ENCODE data around the gene INPP5D.

DNA sequence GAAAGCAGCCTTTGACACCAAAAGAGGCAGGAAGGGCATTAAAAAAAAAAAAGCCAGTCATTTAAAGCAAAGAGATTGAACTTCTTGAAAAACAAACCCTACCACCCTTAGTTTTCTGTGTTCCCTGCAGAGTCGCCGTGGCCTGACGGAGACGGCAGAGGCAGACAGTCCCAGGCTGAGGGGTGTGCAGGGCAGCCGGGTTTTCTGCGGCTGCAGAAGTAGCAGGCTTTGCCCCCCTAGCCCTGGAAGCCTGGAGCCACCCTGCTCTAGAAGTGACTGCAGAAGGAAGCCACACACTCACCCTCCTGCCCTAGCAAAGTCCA lies 2.8 kb downstream of the INPP5D start:
- TF ChIP-seq, protein P1, sequence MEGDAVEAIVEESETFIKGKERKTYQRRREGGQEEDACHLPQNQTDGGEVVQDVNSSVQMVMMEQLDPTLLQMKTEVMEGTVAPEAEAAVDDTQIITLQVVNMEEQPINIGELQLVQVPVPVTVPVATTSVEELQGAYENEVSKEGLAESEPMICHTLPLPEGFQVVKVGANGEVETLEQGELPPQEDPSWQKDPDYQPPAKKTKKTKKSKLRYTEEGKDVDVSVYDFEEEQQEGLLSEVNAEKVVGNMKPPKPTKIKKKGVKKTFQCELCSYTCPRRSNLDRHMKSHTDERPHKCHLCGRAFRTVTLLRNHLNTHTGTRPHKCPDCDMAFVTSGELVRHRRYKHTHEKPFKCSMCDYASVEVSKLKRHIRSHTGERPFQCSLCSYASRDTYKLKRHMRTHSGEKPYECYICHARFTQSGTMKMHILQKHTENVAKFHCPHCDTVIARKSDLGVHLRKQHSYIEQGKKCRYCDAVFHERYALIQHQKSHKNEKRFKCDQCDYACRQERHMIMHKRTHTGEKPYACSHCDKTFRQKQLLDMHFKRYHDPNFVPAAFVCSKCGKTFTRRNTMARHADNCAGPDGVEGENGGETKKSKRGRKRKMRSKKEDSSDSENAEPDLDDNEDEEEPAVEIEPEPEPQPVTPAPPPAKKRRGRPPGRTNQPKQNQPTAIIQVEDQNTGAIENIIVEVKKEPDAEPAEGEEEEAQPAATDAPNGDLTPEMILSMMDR (conservative IDR thresholded peaks at IDR 0.05 in 1 of 2, IDR thresholded peaks at IDR 0.05 in 1 of 2; ENCODE audit: low read depth in 1 of 2, low read length in 2 of 2), result no peak
- no peak for TF ChIP-seq EZH2 (IDR thresholded peaks at IDR 0.05; ENCODE audit: low read length, missing control alignments)

Measured in fibroblast of lung (primary cell).